Measurements from ENCODE around the gene SLC4A1. TPM values are rescaled to one million over a fixed set of nuclear protein-coding genes. Genes with fewer than 3 reads are reported as not detected.

SLC4A1 gene
- total and polyA plus RNA-seq, 2 of the 13 experiments (the other 11 are each of a cell fraction or from before 2014, with no cell fraction given), result not detected

GRCh38 chr17:44220213-44221083, 47.5 kb downstream of the SLC4A1 start (continued):
- peak; percentile 82; the same call in 1 of the 2 replicates for TF ChIP-seq AFF4 (CRISPR knock-in tag; IDR thresholded peaks at IDR 0.05)
- TF ChIP-seq EED (CRISPR knock-in tag; IDR thresholded peaks at IDR 0.05), result no peak
- TF ChIP-seq ZSCAN31 (CRISPR knock-in tag; IDR thresholded peaks at IDR 0.05; ENCODE audit: low read depth), result no peak
- no peak for TF ChIP-seq ZBED4 (CRISPR knock-in tag; IDR thresholded peaks at IDR 0.05; ENCODE audit: borderline replicate concordance)
- TF ChIP-seq MXD4 (CRISPR knock-in tag; IDR thresholded peaks at IDR 0.05), result 0 out of 2 replicates have a peak, but pooled peaks have one; percentile 36
- TF ChIP-seq ZBTB43 (CRISPR knock-in tag; conservative IDR thresholded peaks at IDR 0.05), result no peak; the same call in 1 of the 2 replicates
- TF ChIP-seq CTCF (CRISPR knock-in tag; IDR thresholded peaks at IDR 0.05), result no peak; the same call in 1 of the 2 replicates
- TF ChIP-seq ZNF614 (CRISPR knock-in tag; IDR thresholded peaks at IDR 0.05; ENCODE audit: borderline replicate concordance), result no peak
- TF ChIP-seq RELA (CRISPR knock-in tag; IDR thresholded peaks at IDR 0.05), result no peak
- TF ChIP-seq HNRNPK (IDR thresholded peaks at IDR 0.05; ENCODE audit: low read depth, low read length, poor library complexity, severe bottlenecking), result peak; percentile 8
- peak; percentile 61 for TF ChIP-seq TAF1 (CRISPR knock-in tag; IDR thresholded peaks at IDR 0.05)
- peak; percentile 3 for TF ChIP-seq ASH2L (IDR thresholded peaks at IDR 0.05; ENCODE audit: insufficient read length, low read depth, low read length)
- TF ChIP-seq XRCC5 (optimal IDR thresholded peaks at IDR 0.05; ENCODE audit: low read length), result peak; percentile 28
- no peak for TF ChIP-seq ZNF276 (CRISPR knock-in tag; IDR thresholded peaks at IDR 0.05; ENCODE audit: low read depth)
- no peak; the same call in 1 of the 2 replicates for TF ChIP-seq NFIC (IDR thresholded peaks at IDR 0.05; ENCODE audit: low read length)
